Breast epithelium (tissue), 4 donors: ENCODE data around the gene CDCP2. TPM values are rescaled to one million over a fixed set of nuclear protein-coding genes. Genes with fewer than 3 reads are reported as not detected.

ENCODE experiments used
- DNase-seq, 2 donors: peaks; one replicate each; pipeline ENCODE4 v3.0.0-alpha.2; 2019; ENCODE audit warnings: low spot score in 2 of 2
- H3K27ac ChIP-seq, 2 donors: fragments of 200-600 bp; sonication (generic) in 1 of 2; one replicate each; pipeline ENCODE4 v1.5.1; 2016 to 2019; ENCODE audit warnings: mild to moderate bottlenecking in 1 of 2
- H3K27me3 ChIP-seq, 2 donors: fragments of 200-600 bp; sonication (generic) in 1 of 2; one replicate each; pipeline versions ENCODE4 v1.5.1 to v1.6.0; 2017 to 2019; ENCODE audit warnings: control low read depth in 1 of 2, mild to moderate bottlenecking in 1 of 2
- H3K36me3 ChIP-seq: fragments of 200-600 bp; one replicate; pipeline ENCODE4 v1.5.1; 2019
- H3K4me1 ChIP-seq, 2 donors: fragments of 200-600 bp; sonication (generic); one replicate each; pipeline ENCODE4 v1.5.1; 2016 to 2019; ENCODE audit warnings: control low read depth in 1 of 2
- H3K4me3 ChIP-seq, 3 donors: fragments of 200-600 bp; sonication (generic); 1 replicate in 2 of 3; 2 replicates in 1 of 3; pipeline ENCODE4 v1.5.1; 2016 to 2019; ENCODE audit warnings: mild to moderate bottlenecking in 3 of 3, moderate library complexity in 2 of 3
- H3K9me3 ChIP-seq, 2 donors: fragments of 200-600 bp; sonication (generic) in 1 of 2; one replicate each; pipeline ENCODE4 v1.5.1; 2016 to 2019; ENCODE audit warnings: control low read depth in 1 of 2
- CTCF ChIP-seq, 3 donors: fragments of 450-650 bp; IDR thresholded peaks; one replicate each; pipeline ENCODE4 v1.5.1; 2016 to 2017; ENCODE audit warnings: antibody characterized with exemption in 3 of 3, mild to moderate bottlenecking in 3 of 3, moderate library complexity in 3 of 3
- POLR2A ChIP-seq: fragments of 450-650 bp; IDR thresholded peaks from one replicate; pipeline ENCODE4 v1.6.1; 2016; ENCODE audit warnings: antibody characterized with exemption, mild to moderate bottlenecking, moderate library complexity
- POLR2AphosphoS5 ChIP-seq, 3 donors: sonication (generic); formaldehyde crosslinking; IDR thresholded peaks; one replicate each; pipeline ENCODE4 v1.6.1; 2017; ENCODE audit warnings: antibody characterized with exemption in 3 of 3
- intact Hi-C: fragments of 100-400 bp; cut with DNase I; formaldehyde crosslinking; loops from one replicate; pipeline ENCODE4 v1.15.1; 2023; ENCODE audit warnings: low total_unique reads
- total RNA-seq, 3 donors: library from RNA; depleted of rRNA; stranded (reverse); fragments of >200 nt; gene quantifications; one replicate each; pipeline ENCODE4 v1.1.0, GENCODE V29; 2016

Gene CDCP2
- total RNA-seq, 3 donors from 2014 or later, result 1.3 TPM; not detected in 2

GRCh38 chr1:54111624-54112023 lies 41.2 kb downstream of the CDCP2 start:
- no peak for TF ChIP-seq POLR2AphosphoS5 (IDR thresholded peaks at IDR 0.05)
- TF ChIP-seq POLR2A, result no peak
- no peak for TF ChIP-seq CTCF (IDR thresholded peaks at IDR 0.05)
- H3K27ac ChIP-seq, result no peak overlapping the region
- H3K9me3 ChIP-seq, result no peaks in the 10 kb centered on the region
- no peaks in the 10 kb centered on the region for H3K36me3 ChIP-seq
- no peaks in the 10 kb centered on the region for H3K4me1 ChIP-seq
- no peaks in the 10 kb centered on the region for H3K27me3 ChIP-seq
- intact Hi-C loops, result no loop called here
- no peak overlapping the region for H3K4me3 ChIP-seq
- no peak for DNase-seq

- DNase-seq, result no peak
- intact Hi-C loops, result no loop called here
- Histone ChIP-seq H3K27me3 (no peaks in the 10 kb centered on the region), H3K4me1 (no peaks in the 10 kb centered on the region), H3K36me3 (no peaks in the 10 kb centered on the region), H3K4me3 (no peak overlapping the region), H3K9me3 (no peaks in the 10 kb centered on the region), H3K27ac (no peak overlapping the region)
- TF ChIP-seq CTCF (IDR thresholded peaks at IDR 0.05) (no peak), POLR2AphosphoS5 (IDR thresholded peaks at IDR 0.05) (no peak), POLR2A (no peak)
Measured at GRCh38 chr1:54110996-54111395, 41.8 kb downstream of the CDCP2 start.

GRCh38 chr1:54109129-54110090 lies 43.4 kb downstream of the CDCP2 start:
- TF ChIP-seq CTCF (IDR thresholded peaks at IDR 0.05) (no peak), POLR2AphosphoS5 (IDR thresholded peaks at IDR 0.05) (no peak), POLR2A (no peak)
- no peaks in the 10 kb centered on the region for H3K4me1 ChIP-seq
- H3K27ac ChIP-seq, result no peak overlapping the region
- intact Hi-C loops, result no loop called here
- no peaks in the 10 kb centered on the region for H3K9me3 ChIP-seq
- no peaks in the 10 kb centered on the region for H3K36me3 ChIP-seq
- H3K27me3 ChIP-seq, result no peaks in the 10 kb centered on the region
- DNase-seq, result no peak
- no peak overlapping the region for H3K4me3 ChIP-seq

- DNase-seq, result no peak
- no peaks in the 10 kb centered on the region for H3K4me1 ChIP-seq
- no peak for TF ChIP-seq CTCF (IDR thresholded peaks at IDR 0.05)
- TF ChIP-seq POLR2AphosphoS5 (IDR thresholded peaks at IDR 0.05), result no peak
- no peak for TF ChIP-seq POLR2A
- H3K9me3 ChIP-seq, result no peaks in the 10 kb centered on the region
- intact Hi-C loops, result no loop called here
- no peak overlapping the region for H3K4me3 ChIP-seq
- no peaks in the 10 kb centered on the region for H3K27me3 ChIP-seq
- H3K27ac ChIP-seq, result no peak overlapping the region
- H3K36me3 ChIP-seq, result no peaks in the 10 kb centered on the region
Measured at GRCh38 chr1:54108156-54108555, 44.6 kb downstream of the CDCP2 start.

- DNase-seq, result no peak
- no peaks in the 10 kb centered on the region for H3K36me3 ChIP-seq
- H3K27ac ChIP-seq, result no peak overlapping the region
- intact Hi-C loops, result no loop called here
- TF ChIP-seq CTCF (IDR thresholded peaks at IDR 0.05), result no peak
- no peak for TF ChIP-seq POLR2AphosphoS5 (IDR thresholded peaks at IDR 0.05)
- TF ChIP-seq POLR2A, result no peak
- H3K4me1 ChIP-seq, result no peaks in the 10 kb centered on the region
- no peaks in the 10 kb centered on the region for H3K27me3 ChIP-seq
- H3K4me3 ChIP-seq, result no peak overlapping the region
- H3K9me3 ChIP-seq, result no peaks in the 10 kb centered on the region
Measured at GRCh38 chr1:54107131-54107530, 45.7 kb downstream of the CDCP2 start.
